ENCODE results near the gene PCSK2. TPM values are rescaled to one million over a fixed set of nuclear protein-coding genes. Genes with fewer than 3 reads are reported as not detected.

The PCSK2 gene
- total RNA-seq, 2 experiments from 2014 or later = not detected

DNA sequence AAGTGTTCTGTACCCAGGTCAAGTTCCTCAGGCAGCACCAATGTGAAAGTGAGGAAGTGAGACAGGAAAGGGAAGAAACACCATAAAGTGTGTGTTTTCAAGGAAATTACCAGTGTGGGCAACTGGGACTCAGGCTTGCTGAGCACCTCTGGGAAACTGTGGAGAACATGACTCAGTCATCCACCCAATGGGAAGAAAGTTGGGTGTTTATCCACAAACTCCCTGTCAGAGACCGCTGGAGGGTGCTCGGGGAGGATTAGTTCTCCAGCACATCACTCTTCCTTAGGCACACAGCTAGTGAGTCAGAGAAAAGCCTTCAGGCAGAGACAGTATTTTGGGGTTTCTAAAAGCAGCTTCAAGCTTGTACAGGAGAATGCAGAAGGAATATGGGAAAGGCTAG is 93.6 kb downstream of the PCSK2 start:
- Histone ChIP-seq H3K9me2 (ENCODE audit: insufficient read depth, low read length) (no peaks in the 10 kb centered on the region), H3K79me2 (ENCODE audit: insufficient read depth, low read depth, low read length) (no peaks in the 10 kb centered on the region), H3K9me3 (ENCODE audit: low read length) (no peaks in the 10 kb centered on the region), H3K4me3 (ENCODE audit: low read depth, low read length, poor library complexity, severe bottlenecking) (no peak overlapping the region), H2AFZ (ENCODE audit: low read length) (no peak overlapping the region), H3K4me2 (ENCODE audit: low read length) (no peak overlapping the region), H4K20me1 (ENCODE audit: insufficient read depth, low read length) (no peaks in the 10 kb centered on the region), H3K36me3 (ENCODE audit: insufficient read depth, low read length) (no peaks in the 10 kb centered on the region), H3K4me1 (ENCODE audit: insufficient read depth, low read length, poor library complexity, severe bottlenecking) (no peaks in the 10 kb centered on the region), H3K27ac (ENCODE audit: low read depth, low read length, poor library complexity, severe bottlenecking) (no peak overlapping the region)
- no TSS peak for BruUV-seq (replicated peaks)
- ChIA-PET CTCF (ENCODE audit: unreplicated experiment) (no interaction called here), POLR2A (no interaction called here)
- no peak for DNase-seq (ENCODE audit: low spot score)
- intact Hi-C loops (cut with micrococcal nuclease; ENCODE audit: unreplicated experiment) = no loop called here
- no peak for TF ChIP-seq EZH2phosphoT487 (IDR thresholded peaks at IDR 0.05; ENCODE audit: borderline replicate concordance, low read depth, low read length)
- TF ChIP-seq, protein P1, sequence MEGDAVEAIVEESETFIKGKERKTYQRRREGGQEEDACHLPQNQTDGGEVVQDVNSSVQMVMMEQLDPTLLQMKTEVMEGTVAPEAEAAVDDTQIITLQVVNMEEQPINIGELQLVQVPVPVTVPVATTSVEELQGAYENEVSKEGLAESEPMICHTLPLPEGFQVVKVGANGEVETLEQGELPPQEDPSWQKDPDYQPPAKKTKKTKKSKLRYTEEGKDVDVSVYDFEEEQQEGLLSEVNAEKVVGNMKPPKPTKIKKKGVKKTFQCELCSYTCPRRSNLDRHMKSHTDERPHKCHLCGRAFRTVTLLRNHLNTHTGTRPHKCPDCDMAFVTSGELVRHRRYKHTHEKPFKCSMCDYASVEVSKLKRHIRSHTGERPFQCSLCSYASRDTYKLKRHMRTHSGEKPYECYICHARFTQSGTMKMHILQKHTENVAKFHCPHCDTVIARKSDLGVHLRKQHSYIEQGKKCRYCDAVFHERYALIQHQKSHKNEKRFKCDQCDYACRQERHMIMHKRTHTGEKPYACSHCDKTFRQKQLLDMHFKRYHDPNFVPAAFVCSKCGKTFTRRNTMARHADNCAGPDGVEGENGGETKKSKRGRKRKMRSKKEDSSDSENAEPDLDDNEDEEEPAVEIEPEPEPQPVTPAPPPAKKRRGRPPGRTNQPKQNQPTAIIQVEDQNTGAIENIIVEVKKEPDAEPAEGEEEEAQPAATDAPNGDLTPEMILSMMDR (conservative IDR thresholded peaks at IDR 0.05; ENCODE audit: low read length) = no peak

DNA sequence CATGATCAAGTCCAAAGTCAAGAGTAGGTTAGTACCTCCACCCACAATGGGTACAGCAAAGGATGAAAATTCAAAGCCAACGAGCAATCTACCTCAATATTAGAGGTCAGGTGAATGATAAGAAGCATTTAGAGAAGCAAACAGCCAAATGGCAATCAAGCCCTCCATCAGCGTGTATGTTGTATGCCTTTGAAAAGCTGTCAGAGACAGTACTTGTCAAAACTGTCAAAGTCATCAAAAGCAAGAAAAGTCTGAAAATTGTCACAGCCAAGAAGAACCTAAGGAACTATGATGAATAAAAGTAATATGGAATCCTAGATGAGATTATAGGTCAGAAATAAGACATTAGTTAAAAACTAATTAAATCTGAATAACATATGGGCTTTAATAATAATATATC is 99.3 kb downstream of the PCSK2 start:
- H2AFZ ChIP-seq (ENCODE audit: low read length) = no peak overlapping the region
- CTCF ChIA-PET (ENCODE audit: unreplicated experiment) = no interaction called here
- H3K4me1 ChIP-seq (ENCODE audit: insufficient read depth, low read length, poor library complexity, severe bottlenecking) = no peaks in the 10 kb centered on the region
- TF ChIP-seq, protein P1 (conservative IDR thresholded peaks at IDR 0.05; ENCODE audit: low read length) = no peak
- TF ChIP-seq EZH2phosphoT487 (IDR thresholded peaks at IDR 0.05; ENCODE audit: borderline replicate concordance, low read depth, low read length) = no peak
- POLR2A ChIA-PET = no interaction called here
- H3K36me3 ChIP-seq (ENCODE audit: insufficient read depth, low read length) = no peaks in the 10 kb centered on the region
- no TSS peak for BruUV-seq (replicated peaks)
- no peaks in the 10 kb centered on the region for H3K9me2 ChIP-seq (ENCODE audit: insufficient read depth, low read length)
- H3K4me2 ChIP-seq (ENCODE audit: low read length) = no peak overlapping the region
- no peaks in the 10 kb centered on the region for H3K9me3 ChIP-seq (ENCODE audit: low read length)
- no peak overlapping the region for H3K27ac ChIP-seq (ENCODE audit: low read depth, low read length, poor library complexity, severe bottlenecking)
- no peak for DNase-seq (ENCODE audit: low spot score)
- H4K20me1 ChIP-seq (ENCODE audit: insufficient read depth, low read length) = no peaks in the 10 kb centered on the region
- H3K4me3 ChIP-seq (ENCODE audit: low read depth, low read length, poor library complexity, severe bottlenecking) = no peak overlapping the region
- H3K79me2 ChIP-seq (ENCODE audit: insufficient read depth, low read depth, low read length) = no peaks in the 10 kb centered on the region
- intact Hi-C loops (cut with micrococcal nuclease; ENCODE audit: unreplicated experiment) = no loop called here

DNA sequence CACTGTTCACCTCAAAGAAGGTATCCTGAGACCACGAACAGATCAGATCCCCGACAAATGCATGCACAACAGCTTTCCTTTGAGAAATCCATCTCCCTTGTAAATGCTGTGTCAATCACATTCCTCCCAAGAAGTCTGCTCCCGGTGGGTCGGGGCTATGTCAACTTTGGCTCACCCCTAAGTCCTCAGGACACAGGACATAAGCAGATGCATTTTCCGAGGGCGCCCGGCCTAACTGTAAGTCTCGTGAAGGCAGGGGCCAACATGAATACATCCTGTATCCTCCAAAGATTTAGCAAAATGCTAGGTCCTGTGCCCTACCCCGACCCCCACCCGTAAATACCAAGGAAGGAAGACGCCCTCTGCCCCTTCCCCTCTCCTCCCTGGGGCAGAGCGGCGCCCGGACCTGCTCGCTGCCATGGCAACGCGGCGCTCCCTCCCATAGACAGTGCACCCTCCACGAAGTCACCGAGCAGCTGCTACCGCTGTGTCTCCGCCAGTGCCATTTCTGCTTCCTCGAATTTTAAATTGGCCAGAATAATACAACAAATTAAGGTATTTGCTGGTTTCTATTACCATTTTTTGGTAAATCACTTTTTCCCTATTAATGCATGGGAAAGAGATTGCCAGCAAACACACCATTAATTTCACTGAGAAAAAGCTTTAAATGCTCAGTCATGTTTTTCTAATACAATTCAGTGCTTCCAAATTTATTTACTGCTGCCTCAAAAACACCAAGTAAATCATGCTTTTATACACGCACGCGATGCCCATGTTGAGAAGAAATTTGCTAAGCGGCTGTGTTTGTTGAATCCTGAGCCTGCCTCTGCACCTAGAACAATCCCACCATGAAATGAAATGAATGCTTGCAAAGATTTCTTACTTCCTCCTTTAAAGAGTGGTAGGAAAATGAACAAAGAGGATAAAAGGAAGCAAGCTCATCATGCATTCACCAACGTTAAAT is 100.6 kb downstream of the PCSK2 start:
- TF ChIP-seq, protein P1 (conservative IDR thresholded peaks at IDR 0.05; ENCODE audit: low read length) = no peak
- no peak for TF ChIP-seq EZH2phosphoT487 (IDR thresholded peaks at IDR 0.05; ENCODE audit: borderline replicate concordance, low read depth, low read length)
- Histone ChIP-seq H3K4me2 (ENCODE audit: low read length) (no peak overlapping the region), H3K9me3 (ENCODE audit: low read length) (no peaks in the 10 kb centered on the region), H2AFZ (ENCODE audit: low read length) (no peak overlapping the region), H3K79me2 (ENCODE audit: insufficient read depth, low read depth, low read length) (no peaks in the 10 kb centered on the region), H3K4me3 (ENCODE audit: low read depth, low read length, poor library complexity, severe bottlenecking) (no peak overlapping the region), H3K4me1 (ENCODE audit: insufficient read depth, low read length, poor library complexity, severe bottlenecking) (no peaks in the 10 kb centered on the region), H3K36me3 (ENCODE audit: insufficient read depth, low read length) (no peaks in the 10 kb centered on the region), H3K27ac (ENCODE audit: low read depth, low read length, poor library complexity, severe bottlenecking) (no peak overlapping the region), H4K20me1 (ENCODE audit: insufficient read depth, low read length) (no peaks in the 10 kb centered on the region), H3K9me2 (ENCODE audit: insufficient read depth, low read length) (no peaks in the 10 kb centered on the region)
- intact Hi-C loops (cut with micrococcal nuclease; ENCODE audit: unreplicated experiment) = no loop called here
- ChIA-PET CTCF (ENCODE audit: unreplicated experiment) (no interaction called here), POLR2A (interaction anchor here (0.6 kb wide), 1 partner anchor 23 kb away, joined by 3 read pairs; no protein-coding TSS in a partner anchor)
- BruUV-seq (replicated peaks) = no TSS peak
- DNase-seq (ENCODE audit: low spot score) = no peak
